Nephron progenitor cell (in vitro differentiated cells): ENCODE measurements around the gene CEP97.

Experiments
- DNase-seq: peaks from one replicate; pipeline ENCODE4 v3.0.0; 2021
- H3K27ac Mint-ChIP-seq: 2 replicates; pipeline ENCODE4 v1.8.0; 2021; ENCODE audit warnings: mild to moderate bottlenecking, moderate library complexity, mixed read lengths
- H3K27me3 Mint-ChIP-seq: 2 replicates; pipeline ENCODE4 v1.8.0; 2021; ENCODE audit warnings: mild to moderate bottlenecking, low read depth, mixed read lengths; ENCODE audit not compliant: poor library complexity
- H3K36me3 Mint-ChIP-seq: 2 replicates; pipeline ENCODE4 v1.8.0; 2021; ENCODE audit warnings: low read depth, mixed read lengths
- H3K4me1 Mint-ChIP-seq: 2 replicates; pipeline ENCODE4 v1.8.0; 2021; ENCODE audit warnings: mixed read lengths
- H3K4me3 Mint-ChIP-seq: 2 replicates; pipeline ENCODE4 v1.8.0; 2021; ENCODE audit warnings: mild to moderate bottlenecking, moderate library complexity, mixed read lengths
- H3K9me3 Mint-ChIP-seq: 2 replicates; pipeline ENCODE4 v1.8.0; 2021; ENCODE audit warnings: mild to moderate bottlenecking, moderate library complexity, mixed read lengths
- CTCF ChIP-seq: fragments of 200-600 bp; sonication (generic); IDR thresholded peaks from 2 replicates; pipeline ENCODE4 v1.5.0; 2021; ENCODE audit warnings: antibody characterized with exemption

Gene CEP97

GRCh38 chr3:101814835-101815234 lies 90.4 kb downstream of the CEP97 start:
- DNase-seq = no peak
- peaks cover 3% of the 10 kb centered on the region for H3K27me3 Mint-ChIP-seq
- H3K27ac Mint-ChIP-seq = peak overlapping the region; percentile 83
- no peak for TF ChIP-seq CTCF
- no peak overlapping the region for H3K4me3 Mint-ChIP-seq
- peaks cover 31% of the 10 kb centered on the region for H3K4me1 Mint-ChIP-seq
- no peaks in the 10 kb centered on the region for H3K9me3 Mint-ChIP-seq
- H3K36me3 Mint-ChIP-seq = peaks cover 5% of the 10 kb centered on the region

GRCh38 chr3:101816215-101817149 lies 92.1 kb downstream of the CEP97 start:
- Mint-ChIP-seq H3K27me3 (peaks cover 3% of the 10 kb centered on the region), H3K4me1 (peaks cover 24% of the 10 kb centered on the region), H3K9me3 (no peaks in the 10 kb centered on the region), H3K27ac (no peak overlapping the region), H3K4me3 (no peak overlapping the region), H3K36me3 (peaks cover 18% of the 10 kb centered on the region)
- no peak for TF ChIP-seq CTCF
- no peak for DNase-seq

GRCh38 chr3:101817992-101818391 lies 93.6 kb downstream of the CEP97 start:
- Mint-ChIP-seq H3K36me3 (peaks cover 28% of the 10 kb centered on the region), H3K9me3 (no peaks in the 10 kb centered on the region), H3K27ac (no peak overlapping the region), H3K4me3 (no peak overlapping the region), H3K4me1 (peaks cover 22% of the 10 kb centered on the region), H3K27me3 (peaks cover 3% of the 10 kb centered on the region)
- no peak for DNase-seq
- no peak for TF ChIP-seq CTCF

GRCh38 chr3:101819649-101820206 lies 95.3 kb downstream of the CEP97 start:
- H3K27me3 Mint-ChIP-seq = peaks cover 1% of the 10 kb centered on the region
- H3K4me3 Mint-ChIP-seq = no peak overlapping the region
- no peak overlapping the region for H3K27ac Mint-ChIP-seq
- TF ChIP-seq CTCF = no peak
- H3K9me3 Mint-ChIP-seq = no peaks in the 10 kb centered on the region
- peaks cover 28% of the 10 kb centered on the region for H3K36me3 Mint-ChIP-seq
- H3K4me1 Mint-ChIP-seq = peaks cover 13% of the 10 kb centered on the region
- no peak for DNase-seq
